Erythroblast (primary cell): Measurements from ENCODE around the gene B3GAT3.

Experiments used
- GATA1 ChIP-seq: IDR thresholded peaks from 2 replicates; pipeline ENCODE4 v1.6.1; 2011; ENCODE audit warnings: low read depth, mild to moderate bottlenecking, control low read depth, low read length, moderate library complexity
- POLR2A ChIP-seq: IDR thresholded peaks from 2 replicates; pipeline ENCODE4 v1.6.1; 2011; ENCODE audit warnings: mild to moderate bottlenecking, low read length

DNA sequence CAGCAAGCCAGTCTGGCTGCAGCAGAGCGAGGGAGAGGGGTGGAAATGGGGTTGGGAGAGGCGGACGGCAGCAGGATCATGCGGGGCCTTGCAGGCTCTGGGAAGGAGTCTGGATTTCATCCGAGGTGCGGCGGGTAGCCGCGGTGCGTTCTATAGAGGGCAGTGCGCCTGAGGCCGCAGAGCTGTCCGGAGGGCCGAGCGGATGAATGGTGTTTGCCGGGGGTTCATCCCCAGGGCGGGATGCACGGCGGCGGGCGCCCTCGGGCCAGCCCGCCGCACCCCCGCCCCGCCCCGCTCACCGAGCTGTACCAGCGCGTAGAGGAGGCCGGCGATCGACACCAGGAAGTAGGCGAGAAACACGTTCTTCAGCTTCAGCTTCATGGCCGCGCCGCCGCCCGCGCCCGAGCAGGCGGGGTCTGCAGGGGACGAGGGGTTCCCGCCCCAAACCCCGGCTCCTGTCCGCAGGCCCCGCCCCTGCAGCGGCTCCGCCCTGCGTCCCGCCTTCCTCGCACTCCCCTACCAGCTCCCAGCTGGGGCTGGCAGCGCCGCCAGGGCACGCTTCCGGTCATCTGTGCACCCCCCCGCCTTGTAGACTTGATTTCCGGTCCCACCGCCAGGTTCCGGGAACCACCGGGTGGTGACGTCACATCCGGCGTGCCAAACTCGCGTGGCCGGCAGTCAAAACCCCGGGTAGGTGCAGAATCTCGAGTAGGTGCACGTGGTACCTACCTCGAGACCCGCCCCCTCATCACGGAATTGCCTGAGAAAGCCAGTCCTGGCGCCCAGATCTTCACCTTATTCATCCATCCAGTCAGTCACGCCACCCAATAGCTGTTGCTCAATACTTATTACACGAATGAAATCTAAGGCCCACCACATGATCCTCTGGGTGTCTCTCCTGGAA lies at the start of gene B3GAT3:
- TF ChIP-seq POLR2A: peak; percentile 74
- TF ChIP-seq GATA1: no peak
